ENCODE results near the gene LETM1. TPM values are rescaled to one million over a fixed set of nuclear protein-coding genes. Genes with fewer than 3 reads are reported as not detected.

LETM1 gene
- total and polyA plus RNA-seq, 2 of the 13 experiments (the other 11 are each of a cell fraction or from before 2014, with no cell fraction given): 9.7 to 41.6 TPM

DNA sequence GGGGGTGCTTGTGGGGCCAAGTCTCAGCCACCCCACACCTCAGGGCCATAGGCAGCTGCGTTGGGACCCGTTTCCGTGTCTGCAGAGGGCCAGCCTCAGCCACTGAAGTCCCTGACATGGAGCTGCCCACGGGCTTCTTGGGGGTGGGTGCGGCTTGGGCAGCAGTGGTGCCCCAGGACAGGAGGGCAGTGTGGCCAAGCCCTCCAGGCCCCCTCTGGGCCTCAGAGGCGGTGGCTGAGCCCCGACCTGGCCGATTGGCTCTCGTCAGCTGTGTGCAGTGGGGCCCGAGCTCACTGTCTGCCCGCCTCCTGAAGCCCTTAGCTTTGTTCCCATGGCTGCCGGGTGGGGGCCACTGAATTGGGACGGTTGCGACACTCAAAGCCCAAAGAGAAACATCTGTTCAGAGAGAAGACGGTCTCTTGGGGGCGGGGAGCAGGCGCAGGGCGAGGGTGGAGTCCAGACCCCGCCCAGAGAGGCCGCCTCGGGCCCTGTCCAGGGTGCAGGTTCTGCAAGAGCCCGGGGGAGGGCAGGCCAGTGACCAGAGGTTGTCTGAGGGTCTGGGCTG, 53.7 kb downstream of the LETM1 start (continued):
- TF ChIP-seq, protein P1, sequence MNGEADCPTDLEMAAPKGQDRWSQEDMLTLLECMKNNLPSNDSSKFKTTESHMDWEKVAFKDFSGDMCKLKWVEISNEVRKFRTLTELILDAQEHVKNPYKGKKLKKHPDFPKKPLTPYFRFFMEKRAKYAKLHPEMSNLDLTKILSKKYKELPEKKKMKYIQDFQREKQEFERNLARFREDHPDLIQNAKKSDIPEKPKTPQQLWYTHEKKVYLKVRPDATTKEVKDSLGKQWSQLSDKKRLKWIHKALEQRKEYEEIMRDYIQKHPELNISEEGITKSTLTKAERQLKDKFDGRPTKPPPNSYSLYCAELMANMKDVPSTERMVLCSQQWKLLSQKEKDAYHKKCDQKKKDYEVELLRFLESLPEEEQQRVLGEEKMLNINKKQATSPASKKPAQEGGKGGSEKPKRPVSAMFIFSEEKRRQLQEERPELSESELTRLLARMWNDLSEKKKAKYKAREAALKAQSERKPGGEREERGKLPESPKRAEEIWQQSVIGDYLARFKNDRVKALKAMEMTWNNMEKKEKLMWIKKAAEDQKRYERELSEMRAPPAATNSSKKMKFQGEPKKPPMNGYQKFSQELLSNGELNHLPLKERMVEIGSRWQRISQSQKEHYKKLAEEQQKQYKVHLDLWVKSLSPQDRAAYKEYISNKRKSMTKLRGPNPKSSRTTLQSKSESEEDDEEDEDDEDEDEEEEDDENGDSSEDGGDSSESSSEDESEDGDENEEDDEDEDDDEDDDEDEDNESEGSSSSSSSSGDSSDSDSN (CRISPR knock-in tag; IDR thresholded peaks at IDR 0.05): peak; percentile 82
- TF ChIP-seq GLI4 (CRISPR knock-in tag; IDR thresholded peaks at IDR 0.05; ENCODE audit: borderline replicate concordance) (no peak), NONO (IDR thresholded peaks at IDR 0.05) (no peak), NONO (CRISPR knock-in tag; conservative IDR thresholded peaks at IDR 0.05) (peak; percentile 77), ZBTB38 (CRISPR knock-in tag; IDR thresholded peaks at IDR 0.05) (0 out of 2 replicates have a peak, but pooled peaks have one; percentile 23), SOX5 (CRISPR knock-in tag; IDR thresholded peaks at IDR 0.05; ENCODE audit: borderline replicate concordance) (peak; percentile 79), CENPT (CRISPR knock-in tag; IDR thresholded peaks at IDR 0.05; ENCODE audit: low read depth) (no peak), ZSCAN21 (CRISPR knock-in tag; IDR thresholded peaks at IDR 0.05; ENCODE audit: borderline replicate concordance) (peak; percentile 63), ASH2L (IDR thresholded peaks at IDR 0.05; ENCODE audit: insufficient read length, low read depth, low read length) (no peak), NR2F6 (IDR thresholded peaks at IDR 0.05) (peak; percentile 76), NR2F6 (CRISPR knock-in tag; IDR thresholded peaks at IDR 0.05) (peak; percentile 79), KLF12 (CRISPR knock-in tag; IDR thresholded peaks at IDR 0.05; ENCODE audit: borderline replicate concordance) (no peak), SOX6 (IDR thresholded peaks at IDR 0.05) (no peak), SOX6 (CRISPR knock-in tag; IDR thresholded peaks at IDR 0.05) (peak; percentile 93), MIXL1 (CRISPR knock-in tag; IDR thresholded peaks at IDR 0.05) (no peak)
- TF ChIP-seq, protein P2, sequence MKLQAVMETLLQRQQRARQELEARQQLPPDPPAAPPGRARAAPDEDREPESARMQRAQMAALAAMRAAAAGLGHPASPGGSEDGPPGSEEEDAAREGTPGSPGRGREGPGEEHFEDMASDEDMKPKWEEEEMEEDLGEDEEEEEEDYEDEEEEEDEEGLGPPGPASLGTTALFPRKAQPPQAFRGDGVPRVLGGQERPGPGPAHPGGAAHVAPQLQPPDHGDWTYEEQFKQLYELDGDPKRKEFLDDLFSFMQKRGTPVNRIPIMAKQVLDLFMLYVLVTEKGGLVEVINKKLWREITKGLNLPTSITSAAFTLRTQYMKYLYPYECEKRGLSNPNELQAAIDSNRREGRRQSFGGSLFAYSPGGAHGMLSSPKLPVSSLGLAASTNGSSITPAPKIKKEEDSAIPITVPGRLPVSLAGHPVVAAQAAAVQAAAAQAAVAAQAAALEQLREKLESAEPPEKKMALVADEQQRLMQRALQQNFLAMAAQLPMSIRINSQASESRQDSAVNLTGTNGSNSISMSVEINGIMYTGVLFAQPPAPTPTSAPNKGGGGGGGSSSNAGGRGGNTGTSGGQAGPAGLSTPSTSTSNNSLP (IDR thresholded peaks at IDR 0.05; ENCODE audit: low read depth, low read length): no peak
- TF ChIP-seq, protein P3, sequence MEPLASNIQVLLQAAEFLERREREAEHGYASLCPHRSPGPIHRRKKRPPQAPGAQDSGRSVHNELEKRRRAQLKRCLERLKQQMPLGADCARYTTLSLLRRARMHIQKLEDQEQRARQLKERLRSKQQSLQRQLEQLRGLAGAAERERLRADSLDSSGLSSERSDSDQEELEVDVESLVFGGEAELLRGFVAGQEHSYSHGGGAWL (CRISPR knock-in tag; IDR thresholded peaks at IDR 0.05): no peak
- TF ChIP-seq, protein P4, sequence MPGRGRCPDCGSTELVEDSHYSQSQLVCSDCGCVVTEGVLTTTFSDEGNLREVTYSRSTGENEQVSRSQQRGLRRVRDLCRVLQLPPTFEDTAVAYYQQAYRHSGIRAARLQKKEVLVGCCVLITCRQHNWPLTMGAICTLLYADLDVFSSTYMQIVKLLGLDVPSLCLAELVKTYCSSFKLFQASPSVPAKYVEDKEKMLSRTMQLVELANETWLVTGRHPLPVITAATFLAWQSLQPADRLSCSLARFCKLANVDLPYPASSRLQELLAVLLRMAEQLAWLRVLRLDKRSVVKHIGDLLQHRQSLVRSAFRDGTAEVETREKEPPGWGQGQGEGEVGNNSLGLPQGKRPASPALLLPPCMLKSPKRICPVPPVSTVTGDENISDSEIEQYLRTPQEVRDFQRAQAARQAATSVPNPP (CRISPR knock-in tag; IDR thresholded peaks at IDR 0.05): peak; percentile 76
- TF ChIP-seq, protein P5, sequence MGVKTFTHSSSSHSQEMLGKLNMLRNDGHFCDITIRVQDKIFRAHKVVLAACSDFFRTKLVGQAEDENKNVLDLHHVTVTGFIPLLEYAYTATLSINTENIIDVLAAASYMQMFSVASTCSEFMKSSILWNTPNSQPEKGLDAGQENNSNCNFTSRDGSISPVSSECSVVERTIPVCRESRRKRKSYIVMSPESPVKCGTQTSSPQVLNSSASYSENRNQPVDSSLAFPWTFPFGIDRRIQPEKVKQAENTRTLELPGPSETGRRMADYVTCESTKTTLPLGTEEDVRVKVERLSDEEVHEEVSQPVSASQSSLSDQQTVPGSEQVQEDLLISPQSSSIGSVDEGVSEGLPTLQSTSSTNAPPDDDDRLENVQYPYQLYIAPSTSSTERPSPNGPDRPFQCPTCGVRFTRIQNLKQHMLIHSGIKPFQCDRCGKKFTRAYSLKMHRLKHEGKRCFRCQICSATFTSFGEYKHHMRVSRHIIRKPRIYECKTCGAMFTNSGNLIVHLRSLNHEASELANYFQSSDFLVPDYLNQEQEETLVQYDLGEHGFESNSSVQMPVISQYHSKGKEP (CRISPR knock-in tag; IDR thresholded peaks at IDR 0.05): no peak
- TF ChIP-seq, protein P6, sequence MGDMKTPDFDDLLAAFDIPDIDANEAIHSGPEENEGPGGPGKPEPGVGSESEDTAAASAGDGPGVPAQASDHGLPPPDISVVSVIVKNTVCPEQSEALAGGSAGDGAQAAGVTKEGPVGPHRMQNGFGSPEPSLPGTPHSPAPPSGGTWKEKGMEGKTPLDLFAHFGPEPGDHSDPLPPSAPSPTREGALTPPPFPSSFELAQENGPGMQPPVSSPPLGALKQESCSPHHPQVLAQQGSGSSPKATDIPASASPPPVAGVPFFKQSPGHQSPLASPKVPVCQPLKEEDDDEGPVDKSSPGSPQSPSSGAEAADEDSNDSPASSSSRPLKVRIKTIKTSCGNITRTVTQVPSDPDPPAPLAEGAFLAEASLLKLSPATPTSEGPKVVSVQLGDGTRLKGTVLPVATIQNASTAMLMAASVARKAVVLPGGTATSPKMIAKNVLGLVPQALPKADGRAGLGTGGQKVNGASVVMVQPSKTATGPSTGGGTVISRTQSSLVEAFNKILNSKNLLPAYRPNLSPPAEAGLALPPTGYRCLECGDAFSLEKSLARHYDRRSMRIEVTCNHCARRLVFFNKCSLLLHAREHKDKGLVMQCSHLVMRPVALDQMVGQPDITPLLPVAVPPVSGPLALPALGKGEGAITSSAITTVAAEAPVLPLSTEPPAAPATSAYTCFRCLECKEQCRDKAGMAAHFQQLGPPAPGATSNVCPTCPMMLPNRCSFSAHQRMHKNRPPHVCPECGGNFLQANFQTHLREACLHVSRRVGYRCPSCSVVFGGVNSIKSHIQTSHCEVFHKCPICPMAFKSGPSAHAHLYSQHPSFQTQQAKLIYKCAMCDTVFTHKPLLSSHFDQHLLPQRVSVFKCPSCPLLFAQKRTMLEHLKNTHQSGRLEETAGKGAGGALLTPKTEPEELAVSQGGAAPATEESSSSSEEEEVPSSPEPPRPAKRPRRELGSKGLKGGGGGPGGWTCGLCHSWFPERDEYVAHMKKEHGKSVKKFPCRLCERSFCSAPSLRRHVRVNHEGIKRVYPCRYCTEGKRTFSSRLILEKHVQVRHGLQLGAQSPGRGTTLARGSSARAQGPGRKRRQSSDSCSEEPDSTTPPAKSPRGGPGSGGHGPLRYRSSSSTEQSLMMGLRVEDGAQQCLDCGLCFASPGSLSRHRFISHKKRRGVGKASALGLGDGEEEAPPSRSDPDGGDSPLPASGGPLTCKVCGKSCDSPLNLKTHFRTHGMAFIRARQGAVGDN (CRISPR knock-in tag; IDR thresholded peaks at IDR 0.05): peak; percentile 95
